Glomerular endothelial cell (primary cell): Measurements from ENCODE around the gene PLXNA4. TPM values are rescaled to one million over a fixed set of nuclear protein-coding genes. Genes with fewer than 3 reads are reported as not detected.

Source experiments
- DNase-seq: peaks from one replicate; pipeline ENCODE4 v3.0.0-alpha.2; 2011; ENCODE audit warnings: low read depth, low spot score; ENCODE audit errors: extremely low read depth
- total RNA-seq: library from RNA; depleted of rRNA; stranded (reverse); fragments of >200 nt; gene quantifications from 2 replicates; pipeline ENCODE4 v1.2.3, GENCODE V29; 2015

Gene PLXNA4
- total RNA-seq, 1 donor from 2014 or later: 1.2 TPM

- DNase-seq: no peak
These were observed 67.4 kb downstream of the PLXNA4 start for GRCh38 chr7:132508724-132509353.

- no peak for DNase-seq
These were observed 71.4 kb downstream of the PLXNA4 start for GRCh38 chr7:132504852-132505251.

- DNase-seq: no peak
These were observed 72.2 kb downstream of the PLXNA4 start for GRCh38 chr7:132504071-132504470.

- no peak for DNase-seq
These were observed 72.9 kb downstream of the PLXNA4 start for GRCh38 chr7:132503415-132503814.

GRCh38 chr7:132501956-132502355, 74.3 kb downstream of the PLXNA4 start:
- DNase-seq: peak; percentile 76

- DNase-seq: peak; percentile 70
These were observed 75.4 kb downstream of the PLXNA4 start for GRCh38 chr7:132500727-132501440.

GRCh38 chr7:132499487-132499886, 76.8 kb downstream of the PLXNA4 start:
- no peak for DNase-seq

GRCh38 chr7:132499065-132499464, 77.2 kb downstream of the PLXNA4 start:
- no peak for DNase-seq

- no peak for DNase-seq
These were observed 78.0 kb downstream of the PLXNA4 start for GRCh38 chr7:132498319-132498718.

- no peak for DNase-seq
These were observed 79.2 kb downstream of the PLXNA4 start for GRCh38 chr7:132497098-132497497.

- DNase-seq: no peak
These were observed 80.3 kb downstream of the PLXNA4 start for GRCh38 chr7:132495936-132496335.

GRCh38 chr7:132494474-132494873, 81.8 kb downstream of the PLXNA4 start:
- no peak for DNase-seq

- no peak for DNase-seq
These were observed 83.3 kb downstream of the PLXNA4 start for GRCh38 chr7:132492823-132493445.

GRCh38 chr7:132491391-132491945, 84.8 kb downstream of the PLXNA4 start:
- no peak for DNase-seq

GRCh38 chr7:132490474-132490873, 85.8 kb downstream of the PLXNA4 start:
- DNase-seq: no peak

- no peak for DNase-seq
These were observed 86.5 kb downstream of the PLXNA4 start for GRCh38 chr7:132489776-132490237.

- DNase-seq: no peak
These were observed 87.5 kb downstream of the PLXNA4 start for GRCh38 chr7:132488634-132489302.

GRCh38 chr7:132486274-132486610, 90.0 kb downstream of the PLXNA4 start:
- DNase-seq: no peak

GRCh38 chr7:132485600-132486273, 90.5 kb downstream of the PLXNA4 start:
- no peak for DNase-seq

- no peak for DNase-seq
These were observed 91.1 kb downstream of the PLXNA4 start for GRCh38 chr7:132485136-132485535.

- DNase-seq: no peak
These were observed 93.4 kb downstream of the PLXNA4 start for GRCh38 chr7:132482866-132483265.
